Gastroesophageal sphincter (tissue), 3 donors: ENCODE measurements around the gene HCAR3.
"Not testable (repeated sequence)": the region's sequence is repeated elsewhere in the genome, so short reads cannot be mapped to it uniquely, and the experiment has no call there.

Experiments
- POLR2A ChIP-seq, 2 donors: fragments of 450-650 bp; IDR thresholded peaks; one replicate each; pipeline ENCODE4 v1.6.1; 2017; ENCODE audit warnings: antibody characterized with exemption in 2 of 2, mild to moderate bottlenecking in 2 of 2, moderate library complexity in 1 of 2
- TF ChIP-seq, protein P1 (sequence below), 4 experiments: fragments of 200-600 bp in 2 of 4; fragments of 450-650 bp in 2 of 4; sonication (generic) in 1 of 4; IDR thresholded peaks; one replicate each; pipeline ENCODE4 v1.5.1; 2017 to 2019; ENCODE audit warnings: antibody characterized with exemption in 4 of 4, mild to moderate bottlenecking in 2 of 4, moderate library complexity in 2 of 4

DNA sequence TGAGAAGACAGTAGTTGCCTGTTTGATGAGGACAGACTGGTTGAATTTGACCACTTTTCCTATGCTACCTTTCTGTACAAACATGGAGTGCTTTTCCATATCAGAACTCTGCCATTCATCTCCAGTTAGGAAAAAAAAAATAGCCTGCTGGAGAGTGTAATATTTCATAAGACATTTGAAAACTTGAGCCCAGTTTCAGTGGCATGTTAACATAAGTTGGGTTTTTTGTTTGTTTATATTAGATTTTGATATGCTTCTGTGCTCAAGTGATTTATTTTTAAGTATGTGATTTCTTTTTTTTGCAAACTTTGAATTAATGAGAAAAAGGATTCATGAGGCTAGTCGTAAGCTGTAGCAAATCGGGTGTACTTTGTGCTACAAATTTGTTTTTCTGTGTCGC is 12.8 kb downstream of the HCAR3 start:
- TF ChIP-seq, protein P1, sequence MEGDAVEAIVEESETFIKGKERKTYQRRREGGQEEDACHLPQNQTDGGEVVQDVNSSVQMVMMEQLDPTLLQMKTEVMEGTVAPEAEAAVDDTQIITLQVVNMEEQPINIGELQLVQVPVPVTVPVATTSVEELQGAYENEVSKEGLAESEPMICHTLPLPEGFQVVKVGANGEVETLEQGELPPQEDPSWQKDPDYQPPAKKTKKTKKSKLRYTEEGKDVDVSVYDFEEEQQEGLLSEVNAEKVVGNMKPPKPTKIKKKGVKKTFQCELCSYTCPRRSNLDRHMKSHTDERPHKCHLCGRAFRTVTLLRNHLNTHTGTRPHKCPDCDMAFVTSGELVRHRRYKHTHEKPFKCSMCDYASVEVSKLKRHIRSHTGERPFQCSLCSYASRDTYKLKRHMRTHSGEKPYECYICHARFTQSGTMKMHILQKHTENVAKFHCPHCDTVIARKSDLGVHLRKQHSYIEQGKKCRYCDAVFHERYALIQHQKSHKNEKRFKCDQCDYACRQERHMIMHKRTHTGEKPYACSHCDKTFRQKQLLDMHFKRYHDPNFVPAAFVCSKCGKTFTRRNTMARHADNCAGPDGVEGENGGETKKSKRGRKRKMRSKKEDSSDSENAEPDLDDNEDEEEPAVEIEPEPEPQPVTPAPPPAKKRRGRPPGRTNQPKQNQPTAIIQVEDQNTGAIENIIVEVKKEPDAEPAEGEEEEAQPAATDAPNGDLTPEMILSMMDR (IDR thresholded peaks at IDR 0.05), result not testable (repeated sequence)
- not testable (repeated sequence) for TF ChIP-seq POLR2A (IDR thresholded peaks at IDR 0.05)
